Measurements from ENCODE around the gene DNAJC13. TPM values are rescaled to one million over a fixed set of nuclear protein-coding genes. Genes with fewer than 3 reads are reported as not detected.

The DNAJC13 gene
- total RNA-seq, 1 experiment from 2014 or later: 18.1 TPM

- Mint-ChIP-seq H3K9me3 (no peaks in the 10 kb centered on the region), H3K36me3 (ENCODE audit: insufficient read depth in 1 of 3, low read depth in 3 of 3) (peaks cover 0 to 4% (median 0%) of the 10 kb centered on the region in 3 experiments; a peak in 1 of 7 replicates), H3K27me3 (ENCODE audit: low read depth) (no peaks in the 10 kb centered on the region), H3K4me1 (peaks cover 3% of the 10 kb centered on the region in 2 experiments; a peak in 3 of 4 replicates), H3K27ac (no peak overlapping the region), H3K4me3 (no peak overlapping the region)
- H2BK20ac ChIP-seq (ENCODE audit: low read depth, low read length, poor library complexity, severe bottlenecking): no peak overlapping the region
- H3K4me1 ChIP-seq (ENCODE audit: insufficient read depth, low read length): no peaks in the 10 kb centered on the region
- H3K56ac ChIP-seq (ENCODE audit: insufficient read length, low read depth, low read length): no peak overlapping the region
- H2BK15ac ChIP-seq (ENCODE audit: low read depth, low read length): no peak overlapping the region
- TF ChIP-seq CTCF (conservative IDR thresholded peaks at IDR 0.05): no peak
- H3K4ac ChIP-seq (ENCODE audit: low read depth, low read length): no peak overlapping the region
- H3T11ph ChIP-seq (ENCODE audit: low read length): no peak overlapping the region
- H3K14ac ChIP-seq (ENCODE audit: insufficient read depth, low read length): no peak overlapping the region
- no peak overlapping the region for H2AFZ ChIP-seq (ENCODE audit: low read length)
- H2AK5ac ChIP-seq (ENCODE audit: insufficient read length, low read length): no peak overlapping the region
- H3K27me3 ChIP-seq (ENCODE audit: insufficient read depth, low read length): no peaks in the 10 kb centered on the region
- H4K20me1 ChIP-seq (ENCODE audit: control insufficient read depth, insufficient read depth, insufficient read length): no peaks in the 10 kb centered on the region
- H4K91ac ChIP-seq (ENCODE audit: insufficient read length, low read depth, low read length): no peak overlapping the region
- H2BK120ac ChIP-seq (ENCODE audit: low read depth, low read length, poor library complexity, severe bottlenecking): no peak overlapping the region
- no peak overlapping the region for H2BK12ac ChIP-seq (ENCODE audit: insufficient read length, low read depth, low read length)
- H3K9me3 ChIP-seq (ENCODE audit: control insufficient read depth, low read depth, low read length): no peaks in the 10 kb centered on the region
- no peak overlapping the region for H3K9ac ChIP-seq (ENCODE audit: extremely low read depth, insufficient read length, low read length)
- H3K4me2 ChIP-seq (ENCODE audit: insufficient read depth, insufficient read length, low read length): no peak overlapping the region
- no peak overlapping the region for H3K18ac ChIP-seq (ENCODE audit: insufficient read length, low read depth, low read length)
- no peaks in the 10 kb centered on the region for H3K79me1 ChIP-seq (ENCODE audit: insufficient read depth, low read depth, low read length, poor library complexity, severe bottlenecking)
- WGBS (ENCODE audit: extremely low coverage, insufficient read length, low lambda C conversion rate): no CpG with 5 or more reads among the region's 3 CpGs
- no peaks in the 10 kb centered on the region for H3K23me2 ChIP-seq (ENCODE audit: insufficient read length, low read depth, low read length, poor library complexity, severe bottlenecking)
- H3K79me2 ChIP-seq (ENCODE audit: insufficient read depth, low read length): no peaks in the 10 kb centered on the region
- no peak overlapping the region for H2BK5ac ChIP-seq (ENCODE audit: insufficient read length, low read length)
- no peak overlapping the region for H4K5ac ChIP-seq (ENCODE audit: insufficient read length, low read depth, low read length)
- H3K27ac ChIP-seq (ENCODE audit: insufficient read length, low read depth, low read length): no peak overlapping the region
- no peak for DNase-seq
- no peak overlapping the region for H4K8ac ChIP-seq (replicated peaks; ENCODE audit: insufficient read length, low read depth, low read length)
- no peak overlapping the region for H3K23ac ChIP-seq (ENCODE audit: insufficient read length, low read depth, low read length)
Measured at GRCh38 chr3:132545471-132545870, 128.2 kb downstream of the DNAJC13 start.
